Measurements from ENCODE around the gene NDUFB2.

DNA sequence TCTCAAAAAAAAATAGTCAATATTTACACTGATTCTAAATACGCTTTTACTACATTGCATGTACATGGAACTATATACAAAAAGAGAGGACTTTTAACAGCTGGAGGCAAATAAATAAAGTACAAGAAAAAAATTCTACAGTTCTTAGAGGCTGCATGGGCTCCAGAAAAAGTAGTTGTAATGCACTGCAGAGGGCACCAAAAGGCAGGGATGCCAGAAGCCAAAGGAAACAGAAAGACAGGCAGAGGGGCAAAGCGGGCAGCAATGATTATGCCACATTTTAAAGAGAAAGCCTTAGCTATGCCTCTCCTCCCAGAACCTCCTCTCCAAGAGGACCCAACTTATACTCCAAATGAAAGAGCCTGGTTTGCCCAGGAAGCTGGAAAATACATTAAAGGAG lies 35.4 kb upstream of the NDUFB2 start:
- TF ChIP-seq, protein P1, sequence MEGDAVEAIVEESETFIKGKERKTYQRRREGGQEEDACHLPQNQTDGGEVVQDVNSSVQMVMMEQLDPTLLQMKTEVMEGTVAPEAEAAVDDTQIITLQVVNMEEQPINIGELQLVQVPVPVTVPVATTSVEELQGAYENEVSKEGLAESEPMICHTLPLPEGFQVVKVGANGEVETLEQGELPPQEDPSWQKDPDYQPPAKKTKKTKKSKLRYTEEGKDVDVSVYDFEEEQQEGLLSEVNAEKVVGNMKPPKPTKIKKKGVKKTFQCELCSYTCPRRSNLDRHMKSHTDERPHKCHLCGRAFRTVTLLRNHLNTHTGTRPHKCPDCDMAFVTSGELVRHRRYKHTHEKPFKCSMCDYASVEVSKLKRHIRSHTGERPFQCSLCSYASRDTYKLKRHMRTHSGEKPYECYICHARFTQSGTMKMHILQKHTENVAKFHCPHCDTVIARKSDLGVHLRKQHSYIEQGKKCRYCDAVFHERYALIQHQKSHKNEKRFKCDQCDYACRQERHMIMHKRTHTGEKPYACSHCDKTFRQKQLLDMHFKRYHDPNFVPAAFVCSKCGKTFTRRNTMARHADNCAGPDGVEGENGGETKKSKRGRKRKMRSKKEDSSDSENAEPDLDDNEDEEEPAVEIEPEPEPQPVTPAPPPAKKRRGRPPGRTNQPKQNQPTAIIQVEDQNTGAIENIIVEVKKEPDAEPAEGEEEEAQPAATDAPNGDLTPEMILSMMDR (IDR thresholded peaks at IDR 0.05; ENCODE audit: low read length): peak; percentile 42; the same call in 1 of the 2 replicates
- TF ChIP-seq EZH2 (IDR thresholded peaks at IDR 0.05; ENCODE audit: borderline replicate concordance, low read length): no peak

Measured in OCI-LY1 (cell line).